GM21360 (cell line): ENCODE results near the gene CCL23.
"Not testable (repeated sequence)": the region's sequence is repeated elsewhere in the genome, so short reads cannot be mapped to it uniquely, and the experiment has no call there.

ENCODE experiments used
- ATAC-seq: cut with Tn5 transposase; IDR thresholded peaks from one replicate; pipeline ENCODE4 v1.9.1; 2021; ENCODE audit warnings: mild to moderate bottlenecking, moderate library complexity; ENCODE audit not compliant: unreplicated experiment

The CCL23 gene

GRCh38 chr17:36004594-36005108 is 13.1 kb downstream of the CCL23 start:
- no peak for ATAC-seq

GRCh38 chr17:36002631-36003030 is 15.1 kb downstream of the CCL23 start:
- no peak for ATAC-seq

GRCh38 chr17:36001862-36002603 is 15.7 kb downstream of the CCL23 start:
- no peak for ATAC-seq

GRCh38 chr17:36001110-36001771 is 16.5 kb downstream of the CCL23 start, which contains the start of gene CCL15:
Gene CCL15 (minus strand): TSS chr17:36001553. CDS start chr17:36001492, 61 bp downstream.
- ATAC-seq = no peak

- ATAC-seq = no peak
These were observed 17.1 kb downstream of the CCL23 start for GRCh38 chr17:36000732-36001109.

- no peak for ATAC-seq
These were observed 19.0 kb downstream of the CCL23 start for GRCh38 chr17:35998756-35999155.

- no peak for ATAC-seq
These were observed 19.7 kb downstream of the CCL23 start for GRCh38 chr17:35998018-35998545.

- ATAC-seq = not testable (repeated sequence)
These were observed 22.4 kb downstream of the CCL23 start for GRCh38 chr17:35995346-35995745.

GRCh38 chr17:35991075-35991474 is 26.7 kb downstream of the CCL23 start:
- no peak for ATAC-seq

GRCh38 chr17:35988164-35988563 is 29.6 kb downstream of the CCL23 start:
- ATAC-seq = no peak

GRCh38 chr17:35986643-35987042 is 31.1 kb downstream of the CCL23 start, which contains the start of gene CCL14:
Gene CCL14 (minus strand): TSS chr17:35986729. CDS start chr17:35986649, 80 bp downstream.
- ATAC-seq = no peak

- ATAC-seq = no peak
These were observed 33.6 kb downstream of the CCL23 start for GRCh38 chr17:35984140-35984539.

- ATAC-seq = no peak
These were observed 35.2 kb downstream of the CCL23 start for GRCh38 chr17:35982409-35983191.

GRCh38 chr17:35981908-35982330 is 35.9 kb downstream of the CCL23 start:
- ATAC-seq = no peak

GRCh38 chr17:35981246-35981645 is 36.5 kb downstream of the CCL23 start, which contains the start of gene CCL16:
Gene CCL16 (minus strand): TSS chr17:35981497. CDS start chr17:35981420, 77 bp downstream.
- ATAC-seq = no peak

GRCh38 chr17:35978346-35978745 is 39.4 kb downstream of the CCL23 start:
- ATAC-seq = no peak

GRCh38 chr17:35977509-35977908 is 40.3 kb downstream of the CCL23 start:
- no peak for ATAC-seq

- no peak for ATAC-seq
These were observed 44.2 kb downstream of the CCL23 start for GRCh38 chr17:35973333-35974260.

GRCh38 chr17:35972945-35973332 is 44.8 kb downstream of the CCL23 start:
- ATAC-seq = no peak

GRCh38 chr17:35972535-35972934 is 45.2 kb downstream of the CCL23 start:
- ATAC-seq = no peak
